A549 (cell line): ENCODE data around the gene UGT2A3. TPM values are rescaled to one million over a fixed set of nuclear protein-coding genes. Genes with fewer than 3 reads are reported as not detected.

ENCODE experiments used
- ATAC-seq, 2 experiments: fragments of 200-7000 bp in 1 of 2; fragments of >200 bp in 1 of 2; cut with Nextera tagmentation in 1 of 2; cut with Tn5 transposase in 1 of 2; 3 replicates each; pipeline versions ENCODE4 v1.8.0 to v1.9.1; 2018 to 2020; ENCODE audit warnings: mild to moderate bottlenecking in 1 of 2, moderate library complexity in 1 of 2
- CTCF ChIA-PET: fragments of 300-600 bp; sonication (Branson Sonifier 250); formaldehyde crosslinking; extraction: SDS; loops from one replicate; lab custom pipeline; 2021; ENCODE audit warnings: antibody characterized with exemption, inconsistent platforms; lab: Yijun Ruan, JAX
- POLR2A ChIA-PET: fragments of 350-600 bp; formaldehyde crosslinking; extraction: SDS; loops from one replicate; lab custom pipeline; 2021; ENCODE audit warnings: antibody characterized with exemption, inconsistent platforms; lab: Yijun Ruan, JAX
- DNase-seq, 2 experiments: peaks; one replicate each; pipeline versions ENCODE4 v3.0.0 to v3.0.0-alpha.2; 2011 to 2016; ENCODE audit warnings: low read depth in 1 of 2, low spot score in 1 of 2
- FAIRE-seq: peaks from 2 replicates; lab custom pipeline; 2011; peaks lifted over from hg19 to GRCh38; lab: Jason Lieb, UNC
- H3K27ac ChIP-seq, 2 experiments: fragments of >200 bp; sonication (Bioruptor Twin); formaldehyde crosslinking; 3 replicates each; pipeline ENCODE4 v1.5.1; 2016 to 2017
- H3K4me1 ChIP-seq: fragments of >200 bp; sonication (Bioruptor Twin); formaldehyde crosslinking; 3 replicates; pipeline ENCODE4 v1.6.1; 2016
- H3K4me2 ChIP-seq: fragments of >200 bp; sonication (Bioruptor Twin); formaldehyde crosslinking; 3 replicates; pipeline ENCODE4 v1.6.1; 2016
- H3K4me3 ChIP-seq: fragments of >200 bp; sonication (Bioruptor Twin); formaldehyde crosslinking; 3 replicates; pipeline ENCODE4 v1.5.1; 2016
- H3K9me3 ChIP-seq: fragments of >200 bp; sonication (Bioruptor Twin); formaldehyde crosslinking; 3 replicates; pipeline ENCODE4 v1.6.1; 2016
- CHD4 ChIP-seq: fragments of 200-600 bp; sonication (generic); IDR thresholded peaks from 2 replicates; pipeline ENCODE4 v1.6.1; 2016; ENCODE audit warnings: antibody characterized with exemption, mild to moderate bottlenecking, borderline replicate concordance
- ESRRA ChIP-seq: fragments of 150-350 bp; IDR thresholded peaks from 2 replicates; pipeline ENCODE4 v1.6.1; 2014; ENCODE audit warnings: mild to moderate bottlenecking, low read length, borderline replicate concordance
- FOSB ChIP-seq: fragments of 250-450 bp; sonication (Bioruptor Pico); IDR thresholded peaks from 2 replicates; pipeline ENCODE4 v1.5.0; 2020; ENCODE audit warnings: mild to moderate bottlenecking, moderate library complexity
- FOXS1 ChIP-seq: fragments of 250-450 bp; sonication (Bioruptor Pico); IDR thresholded peaks from 2 replicates; pipeline ENCODE4 v1.5.0; 2020; ENCODE audit warnings: mild to moderate bottlenecking, moderate library complexity
- GATA3 ChIP-seq: IDR thresholded peaks from 2 replicates; pipeline ENCODE4 v1.6.1; 2012; ENCODE audit warnings: borderline replicate concordance
- HDAC2 ChIP-seq: fragments of 200-600 bp; sonication (generic); IDR thresholded peaks from 2 replicates; pipeline ENCODE4 v1.6.1; 2016
- JUNB ChIP-seq: fragments of >200 bp; sonication (Bioruptor Twin); formaldehyde crosslinking; IDR thresholded peaks from 2 replicates; pipeline ENCODE4 v1.6.1; 2016
- KDM1A ChIP-seq: fragments of 200-600 bp; sonication (generic); IDR thresholded peaks from 2 replicates; pipeline ENCODE4 v1.6.1; 2016; ENCODE audit warnings: low read depth, mild to moderate bottlenecking
- MYC ChIP-seq: IDR thresholded peaks from 2 replicates; pipeline ENCODE4 v1.6.1; 2012; ENCODE audit warnings: mild to moderate bottlenecking, inconsistent platforms, low read length, improper control_type of control experiment, borderline replicate concordance
- NPAS2 ChIP-seq: fragments of 250-450 bp; sonication (Bioruptor Pico); IDR thresholded peaks from 2 replicates; pipeline ENCODE4 v1.8.0; 2022; ENCODE audit warnings: mild to moderate bottlenecking, moderate library complexity, borderline replicate concordance
- RAD21 ChIP-seq, 2 experiments: fragments of >200 bp in 1 of 2; sonication (Bioruptor Twin) in 1 of 2; formaldehyde crosslinking in 1 of 2; IDR thresholded peaks in 1 of 2; conservative IDR thresholded peaks in 1 of 2; 2 replicates in 1 of 2; 3 replicates in 1 of 2; pipeline ENCODE4 v1.6.1; 2012 to 2018; ENCODE audit warnings: inconsistent platforms in 1 of 2
- RNF2 ChIP-seq: fragments of 200-600 bp; sonication (generic); IDR thresholded peaks from 2 replicates; pipeline ENCODE4 v1.6.1; 2016; ENCODE audit warnings: low read depth, mild to moderate bottlenecking, antibody characterized with exemption, moderate library complexity, borderline replicate concordance
- SMC3 ChIP-seq: fragments of >200 bp; sonication (Bioruptor Twin); formaldehyde crosslinking; IDR thresholded peaks from 3 replicates; pipeline ENCODE4 v1.6.1; 2018; ENCODE audit warnings: inconsistent platforms
- SREBF2 ChIP-seq: fragments of 450-650 bp; IDR thresholded peaks from 2 replicates; pipeline ENCODE4 v1.6.1; 2014; ENCODE audit warnings: mild to moderate bottlenecking, moderate library complexity
- ZFP36 ChIP-seq: fragments of 450-650 bp; IDR thresholded peaks from 2 replicates; pipeline ENCODE4 v1.6.1; 2014; ENCODE audit warnings: borderline replicate concordance; ENCODE audit not compliant: partially characterized antibody
- WGBS: methylation state at CpG from one replicate; pipeline ENCODE4 v1.1.6; 2017; ENCODE audit errors: missing lambda C conversion rate; 5-methylcytosine and 5-hydroxymethylcytosine counted together
- polyA plus RNA-seq, 4 experiments: library from polyadenylated mRNA; depleted of rRNA in 3 of 4; stranded (reverse); fragments of >200 nt; fragmentation: RNase III in 1 of 4; extraction: RNeasy Plus Mini Kit Qiagen cat#74134 plus additional on column Dnase treatment in 1 of 4; gene quantifications; 2 replicates in 3 of 4; 3 replicates in 1 of 4; pipeline ENCODE4 v1.2.3, GENCODE V29; 2011 to 2017
- TF ChIP-seq, protein P1 (sequence below): fragments of >200 bp; sonication (Bioruptor Twin); formaldehyde crosslinking; IDR thresholded peaks from 3 replicates; pipeline ENCODE4 v1.6.1; 2016
- TF ChIP-seq, protein P2 (sequence below): fragments of 250-450 bp; sonication (Bioruptor Pico); IDR thresholded peaks from 2 replicates; pipeline ENCODE4 v1.5.0; 2021; ENCODE audit warnings: mild to moderate bottlenecking, moderate library complexity, borderline replicate concordance
- TF ChIP-seq, protein P3 (sequence below): fragments of 150-350 bp; IDR thresholded peaks from 2 replicates; pipeline ENCODE4 v1.6.1; 2014; ENCODE audit warnings: low read depth, mild to moderate bottlenecking, low read length
- TF ChIP-seq, protein P4 (sequence below): fragments of >200 bp; sonication (Bioruptor Twin); formaldehyde crosslinking; IDR thresholded peaks from 2 replicates; pipeline ENCODE4 v1.6.1; 2016
- TF ChIP-seq, protein P5 (sequence below): fragments of >200 bp; sonication (Bioruptor Twin); formaldehyde crosslinking; IDR thresholded peaks from 3 replicates; pipeline ENCODE4 v1.5.1; 2016
- TF ChIP-seq, protein P6 (sequence below): fragments of 200-600 bp; sonication (generic); IDR thresholded peaks from 2 replicates; pipeline ENCODE4 v1.6.1; 2016; ENCODE audit warnings: antibody characterized with exemption, mild to moderate bottlenecking, moderate library complexity

UGT2A3 gene
- polyA plus RNA-seq, 2 of the 4 experiments (the other 2 are of a cell fraction): 0.37 to 0.59 TPM

DNA sequence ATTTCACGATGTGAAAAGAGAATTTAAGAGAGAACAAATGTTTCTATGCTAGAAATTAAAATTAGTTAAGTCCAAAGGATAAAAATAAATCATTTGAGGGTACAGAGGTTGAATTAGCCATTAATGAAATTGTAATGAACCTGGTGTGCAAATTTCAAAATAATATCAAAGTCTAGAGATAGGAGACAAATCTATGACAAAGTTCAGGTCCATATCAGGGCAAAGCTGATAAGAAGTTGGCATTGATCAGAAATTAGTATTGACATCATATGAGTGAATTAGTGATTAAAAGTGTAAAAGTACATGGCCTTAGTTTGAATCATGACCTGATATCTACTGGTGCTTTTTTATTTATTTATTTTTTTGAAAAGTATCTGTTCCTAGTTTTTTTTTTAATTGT is 33.8 kb upstream of the UGT2A3 start (continued):
- no peak for TF ChIP-seq ESRRA
- TF ChIP-seq MYC: no peak
- no peak for TF ChIP-seq KDM1A

DNA sequence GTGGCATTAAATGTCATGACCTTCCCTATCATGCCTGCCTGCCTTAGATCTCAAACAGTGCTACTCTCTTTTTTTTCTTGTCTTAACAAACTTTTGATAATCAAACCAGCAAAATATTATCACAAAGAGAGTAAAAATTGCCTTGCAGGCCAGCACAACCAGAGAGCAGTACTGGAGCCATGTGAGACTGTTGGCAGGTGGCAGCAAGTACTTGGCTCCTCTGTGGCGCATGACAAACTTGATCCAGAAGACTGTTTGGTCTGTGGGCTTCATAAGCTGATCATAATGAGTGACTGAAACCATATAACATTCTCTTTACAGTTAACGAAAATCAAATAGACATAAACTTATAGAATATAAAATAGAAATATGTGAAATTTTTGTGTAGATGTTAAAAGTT is 33.3 kb upstream of the UGT2A3 start:
- WGBS: 92% methylated on average over 2 of the region's 2 CpGs
- H3K4me2 ChIP-seq: no peak overlapping the region
- TF ChIP-seq JUNB (no peak), FOSB (CRISPR knock-in tag) (no peak), HDAC2 (no peak), GATA3 (no peak), ESRRA (no peak), CHD4 (no peak)
- TF ChIP-seq, protein P1, sequence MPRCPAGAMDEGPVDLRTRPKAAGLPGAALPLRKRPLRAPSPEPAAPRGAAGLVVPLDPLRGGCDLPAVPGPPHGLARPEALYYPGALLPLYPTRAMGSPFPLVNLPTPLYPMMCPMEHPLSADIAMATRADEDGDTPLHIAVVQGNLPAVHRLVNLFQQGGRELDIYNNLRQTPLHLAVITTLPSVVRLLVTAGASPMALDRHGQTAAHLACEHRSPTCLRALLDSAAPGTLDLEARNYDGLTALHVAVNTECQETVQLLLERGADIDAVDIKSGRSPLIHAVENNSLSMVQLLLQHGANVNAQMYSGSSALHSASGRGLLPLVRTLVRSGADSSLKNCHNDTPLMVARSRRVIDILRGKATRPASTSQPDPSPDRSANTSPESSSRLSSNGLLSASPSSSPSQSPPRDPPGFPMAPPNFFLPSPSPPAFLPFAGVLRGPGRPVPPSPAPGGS: no peak
- TF ChIP-seq, protein P2, sequence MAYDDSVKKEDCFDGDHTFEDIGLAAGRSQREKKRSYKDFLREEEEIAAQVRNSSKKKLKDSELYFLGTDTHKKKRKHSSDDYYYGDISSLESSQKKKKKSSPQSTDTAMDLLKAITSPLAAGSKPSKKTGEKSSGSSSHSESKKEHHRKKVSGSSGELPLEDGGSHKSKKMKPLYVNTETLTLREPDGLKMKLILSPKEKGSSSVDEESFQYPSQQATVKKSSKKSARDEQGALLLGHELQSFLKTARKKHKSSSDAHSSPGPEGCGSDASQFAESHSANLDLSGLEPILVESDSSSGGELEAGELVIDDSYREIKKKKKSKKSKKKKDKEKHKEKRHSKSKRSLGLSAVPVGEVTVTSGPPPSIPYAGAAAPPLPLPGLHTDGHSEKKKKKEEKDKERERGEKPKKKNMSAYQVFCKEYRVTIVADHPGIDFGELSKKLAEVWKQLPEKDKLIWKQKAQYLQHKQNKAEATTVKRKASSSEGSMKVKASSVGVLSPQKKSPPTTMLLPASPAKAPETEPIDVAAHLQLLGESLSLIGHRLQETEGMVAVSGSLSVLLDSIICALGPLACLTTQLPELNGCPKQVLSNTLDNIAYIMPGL (CRISPR knock-in tag): no peak
- TF ChIP-seq, protein P3, sequence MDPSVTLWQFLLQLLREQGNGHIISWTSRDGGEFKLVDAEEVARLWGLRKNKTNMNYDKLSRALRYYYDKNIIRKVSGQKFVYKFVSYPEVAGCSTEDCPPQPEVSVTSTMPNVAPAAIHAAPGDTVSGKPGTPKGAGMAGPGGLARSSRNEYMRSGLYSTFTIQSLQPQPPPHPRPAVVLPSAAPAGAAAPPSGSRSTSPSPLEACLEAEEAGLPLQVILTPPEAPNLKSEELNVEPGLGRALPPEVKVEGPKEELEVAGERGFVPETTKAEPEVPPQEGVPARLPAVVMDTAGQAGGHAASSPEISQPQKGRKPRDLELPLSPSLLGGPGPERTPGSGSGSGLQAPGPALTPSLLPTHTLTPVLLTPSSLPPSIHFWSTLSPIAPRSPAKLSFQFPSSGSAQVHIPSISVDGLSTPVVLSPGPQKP: no peak
- TF ChIP-seq, protein P4, sequence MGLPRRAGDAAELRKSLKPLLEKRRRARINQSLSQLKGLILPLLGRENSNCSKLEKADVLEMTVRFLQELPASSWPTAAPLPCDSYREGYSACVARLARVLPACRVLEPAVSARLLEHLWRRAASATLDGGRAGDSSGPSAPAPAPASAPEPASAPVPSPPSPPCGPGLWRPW: no peak
- TF ChIP-seq, all 56 proteins: peak for 0
- ATAC-seq: no peak
- DNase-seq: no peak
- Histone ChIP-seq H3K9me3 (no peaks in the 10 kb centered on the region), H3K4me1 (no peaks in the 10 kb centered on the region), H3K27ac (no peak overlapping the region), H3K4me3 (no peak overlapping the region)
- ChIA-PET CTCF (no interaction called here), POLR2A (no interaction called here)
- no peak for FAIRE-seq

DNA sequence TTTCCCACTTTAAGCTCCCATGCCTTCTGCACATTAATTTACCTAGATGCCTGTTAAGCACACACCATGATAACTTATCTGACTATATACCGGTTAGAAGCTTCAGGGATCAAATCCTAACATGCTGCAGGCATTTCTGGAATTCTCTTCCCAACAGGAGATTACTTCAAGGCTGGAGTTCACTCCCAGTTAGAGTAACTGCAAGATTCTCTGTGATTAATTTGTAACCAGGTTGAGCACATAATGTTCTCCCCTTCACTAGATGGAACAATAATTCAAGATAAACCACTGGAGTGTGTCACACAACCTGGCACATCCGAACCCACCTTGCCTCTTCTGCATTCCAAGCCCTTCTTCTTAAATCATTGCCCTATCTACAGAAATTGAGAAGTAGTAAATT is 11.8 kb upstream of the UGT2A3 start:
- 46% methylated on average over 2 of the region's 2 CpGs for WGBS
- no peak for ATAC-seq
- Histone ChIP-seq H3K9me3 (no peaks in the 10 kb centered on the region), H3K4me3 (no peak overlapping the region), H3K4me1 (peaks cover 13% of the 10 kb centered on the region; the same call in 2 of the 3 replicates), H3K4me2 (peak overlapping the region; percentile 30; the same call in 2 of the 3 replicates), H3K27ac (peak overlapping the region; percentile 59 to 60; a peak in 5 of 6 replicates)
- FAIRE-seq: no peak
- CTCF ChIA-PET: no interaction called here
- no peak for DNase-seq
- TF ChIP-seq RAD21 (conservative IDR thresholded peaks at IDR 0.05 in 1 of 2, IDR thresholded peaks at IDR 0.05 in 1 of 2): no peak
- POLR2A ChIA-PET: no interaction called here

DNA sequence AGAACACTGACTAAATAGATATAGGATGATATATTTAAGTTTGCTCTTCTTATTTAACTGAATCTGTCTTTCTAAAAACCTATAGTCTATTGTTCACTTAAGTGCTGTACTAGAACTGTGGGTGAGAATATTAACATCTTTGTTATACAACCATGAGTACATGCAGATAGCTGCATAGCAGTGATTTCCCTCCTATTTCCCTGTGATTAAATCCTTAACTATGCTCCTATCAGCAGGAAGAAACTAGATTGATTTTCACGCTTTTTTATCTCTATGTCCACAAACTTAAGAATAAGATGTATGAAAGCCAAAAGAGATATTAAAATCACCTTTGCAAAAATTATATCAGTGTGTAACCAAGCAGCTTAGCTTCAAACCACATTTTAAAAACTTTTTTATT is 11.3 kb upstream of the UGT2A3 start:
- ChIA-PET CTCF (no interaction called here), POLR2A (no interaction called here)
- 79% methylated on average over 1 of the region's 1 CpG for WGBS
- DNase-seq (no peak), ATAC-seq (no peak), FAIRE-seq (no peak)
- H3K4me2 ChIP-seq: peak overlapping the region; percentile 30; the same call in 2 of the 3 replicates
- H3K9me3 ChIP-seq: no peaks in the 10 kb centered on the region
- H3K4me3 ChIP-seq: no peak overlapping the region
- peak overlapping the region; percentile 42 to 59; a peak in 4 of 6 replicates for H3K27ac ChIP-seq
- H3K4me1 ChIP-seq: peaks cover 13% of the 10 kb centered on the region; the same call in 2 of the 3 replicates
- TF ChIP-seq, protein P5, sequence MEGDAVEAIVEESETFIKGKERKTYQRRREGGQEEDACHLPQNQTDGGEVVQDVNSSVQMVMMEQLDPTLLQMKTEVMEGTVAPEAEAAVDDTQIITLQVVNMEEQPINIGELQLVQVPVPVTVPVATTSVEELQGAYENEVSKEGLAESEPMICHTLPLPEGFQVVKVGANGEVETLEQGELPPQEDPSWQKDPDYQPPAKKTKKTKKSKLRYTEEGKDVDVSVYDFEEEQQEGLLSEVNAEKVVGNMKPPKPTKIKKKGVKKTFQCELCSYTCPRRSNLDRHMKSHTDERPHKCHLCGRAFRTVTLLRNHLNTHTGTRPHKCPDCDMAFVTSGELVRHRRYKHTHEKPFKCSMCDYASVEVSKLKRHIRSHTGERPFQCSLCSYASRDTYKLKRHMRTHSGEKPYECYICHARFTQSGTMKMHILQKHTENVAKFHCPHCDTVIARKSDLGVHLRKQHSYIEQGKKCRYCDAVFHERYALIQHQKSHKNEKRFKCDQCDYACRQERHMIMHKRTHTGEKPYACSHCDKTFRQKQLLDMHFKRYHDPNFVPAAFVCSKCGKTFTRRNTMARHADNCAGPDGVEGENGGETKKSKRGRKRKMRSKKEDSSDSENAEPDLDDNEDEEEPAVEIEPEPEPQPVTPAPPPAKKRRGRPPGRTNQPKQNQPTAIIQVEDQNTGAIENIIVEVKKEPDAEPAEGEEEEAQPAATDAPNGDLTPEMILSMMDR: no peak
- no peak for TF ChIP-seq NPAS2 (CRISPR knock-in tag)
- no peak for TF ChIP-seq SREBF2
- TF ChIP-seq, protein P6, sequence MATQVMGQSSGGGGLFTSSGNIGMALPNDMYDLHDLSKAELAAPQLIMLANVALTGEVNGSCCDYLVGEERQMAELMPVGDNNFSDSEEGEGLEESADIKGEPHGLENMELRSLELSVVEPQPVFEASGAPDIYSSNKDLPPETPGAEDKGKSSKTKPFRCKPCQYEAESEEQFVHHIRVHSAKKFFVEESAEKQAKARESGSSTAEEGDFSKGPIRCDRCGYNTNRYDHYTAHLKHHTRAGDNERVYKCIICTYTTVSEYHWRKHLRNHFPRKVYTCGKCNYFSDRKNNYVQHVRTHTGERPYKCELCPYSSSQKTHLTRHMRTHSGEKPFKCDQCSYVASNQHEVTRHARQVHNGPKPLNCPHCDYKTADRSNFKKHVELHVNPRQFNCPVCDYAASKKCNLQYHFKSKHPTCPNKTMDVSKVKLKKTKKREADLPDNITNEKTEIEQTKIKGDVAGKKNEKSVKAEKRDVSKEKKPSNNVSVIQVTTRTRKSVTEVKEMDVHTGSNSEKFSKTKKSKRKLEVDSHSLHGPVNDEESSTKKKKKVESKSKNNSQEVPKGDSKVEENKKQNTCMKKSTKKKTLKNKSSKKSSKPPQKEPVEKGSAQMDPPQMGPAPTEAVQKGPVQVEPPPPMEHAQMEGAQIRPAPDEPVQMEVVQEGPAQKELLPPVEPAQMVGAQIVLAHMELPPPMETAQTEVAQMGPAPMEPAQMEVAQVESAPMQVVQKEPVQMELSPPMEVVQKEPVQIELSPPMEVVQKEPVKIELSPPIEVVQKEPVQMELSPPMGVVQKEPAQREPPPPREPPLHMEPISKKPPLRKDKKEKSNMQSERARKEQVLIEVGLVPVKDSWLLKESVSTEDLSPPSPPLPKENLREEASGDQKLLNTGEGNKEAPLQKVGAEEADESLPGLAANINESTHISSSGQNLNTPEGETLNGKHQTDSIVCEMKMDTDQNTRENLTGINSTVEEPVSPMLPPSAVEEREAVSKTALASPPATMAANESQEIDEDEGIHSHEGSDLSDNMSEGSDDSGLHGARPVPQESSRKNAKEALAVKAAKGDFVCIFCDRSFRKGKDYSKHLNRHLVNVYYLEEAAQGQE: no peak
- no peak for TF ChIP-seq ZFP36
- no peak for TF ChIP-seq SMC3
- no peak for TF ChIP-seq RNF2
- TF ChIP-seq FOXS1: no peak
- TF ChIP-seq, protein P4: no peak
